HG03342 (cell line): ENCODE measurements around the gene ANKRD44.
"Not testable (repeated sequence)": the region's sequence is repeated elsewhere in the genome, so short reads cannot be mapped to it uniquely, and the experiment has no call there.

Source experiments
- ATAC-seq: cut with Tn5 transposase; IDR thresholded peaks from one replicate; pipeline ENCODE4 v1.9.1; 2021; ENCODE audit warnings: mild to moderate bottlenecking, moderate library complexity; ENCODE audit not compliant: unreplicated experiment

The ANKRD44 gene

DNA sequence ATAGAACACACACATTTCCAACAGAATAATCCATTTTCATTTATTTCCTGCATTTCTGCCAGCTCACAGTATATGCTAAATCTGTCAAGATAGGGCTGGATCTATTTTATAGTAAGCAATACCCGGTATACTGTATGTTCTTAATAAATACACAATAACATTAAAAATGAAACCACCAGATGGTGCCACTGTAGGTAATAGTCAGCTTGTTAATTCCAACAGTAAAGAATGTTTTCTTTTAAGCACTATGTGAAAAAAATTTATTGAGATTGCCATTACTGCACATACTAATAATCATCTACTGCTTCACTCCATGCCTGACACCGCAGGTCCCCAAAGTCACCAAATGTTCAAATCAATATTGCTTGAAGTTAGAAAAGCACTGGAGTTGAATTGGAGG is 252.6 kb downstream of the ANKRD44 start:
- ATAC-seq = no peak

DNA sequence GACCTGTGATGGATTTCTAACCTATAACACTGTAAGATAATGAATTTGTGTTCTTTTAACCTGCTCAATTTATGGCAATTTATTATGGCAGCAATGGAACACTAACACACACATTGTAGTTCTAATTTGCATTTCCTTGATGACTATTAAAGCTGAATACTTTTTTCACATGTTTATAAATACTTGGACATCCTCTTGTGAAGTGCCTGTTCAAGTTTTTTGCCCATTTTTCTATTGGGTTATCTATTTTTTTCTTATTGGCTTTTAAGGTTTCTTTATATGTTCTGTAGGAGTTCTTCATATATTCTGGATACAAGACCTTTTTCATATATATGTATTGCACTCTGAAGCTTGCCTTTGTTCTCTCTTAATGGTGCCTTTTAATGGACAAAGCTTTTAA is 255.5 kb downstream of the ANKRD44 start:
- ATAC-seq = no peak

DNA sequence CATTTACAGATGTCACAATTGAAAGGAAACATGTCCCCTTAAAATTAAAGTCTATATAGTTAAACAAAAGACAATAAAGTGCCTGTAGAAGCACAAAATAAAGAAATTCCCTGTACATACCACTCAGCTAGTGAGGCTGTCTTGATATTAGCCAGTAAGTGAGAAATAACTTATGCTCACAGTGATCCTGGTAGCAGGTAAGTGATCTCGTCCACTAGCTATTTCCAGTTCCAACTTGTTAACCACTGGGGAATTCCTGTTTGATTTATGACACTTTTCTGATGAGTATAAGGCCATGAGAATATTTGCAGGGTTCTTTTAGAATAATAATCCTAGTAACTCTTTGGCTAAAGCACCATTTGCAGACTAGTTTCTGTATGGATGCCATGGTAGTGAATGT is 256.1 kb downstream of the ANKRD44 start:
- ATAC-seq = no peak

DNA sequence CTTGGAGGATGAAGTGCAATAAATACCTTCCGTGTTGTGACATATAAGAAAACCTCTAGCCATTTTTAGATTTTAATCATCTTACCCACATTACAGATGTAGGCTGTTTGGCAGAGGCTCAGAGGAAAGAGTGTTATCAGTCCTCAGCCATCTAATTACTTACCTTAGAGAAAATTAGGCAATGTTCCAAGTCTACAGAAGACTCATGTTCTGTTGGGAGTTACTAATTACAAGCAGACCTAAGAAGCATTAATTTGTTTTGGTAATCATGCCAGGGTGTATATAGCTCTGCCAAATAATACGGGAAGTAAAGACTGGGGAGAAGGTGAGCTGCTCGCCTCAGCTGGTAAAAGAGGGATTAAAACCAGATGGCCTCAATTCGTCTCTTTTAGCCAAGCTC is 258.2 kb downstream of the ANKRD44 start:
- ATAC-seq = no peak

DNA sequence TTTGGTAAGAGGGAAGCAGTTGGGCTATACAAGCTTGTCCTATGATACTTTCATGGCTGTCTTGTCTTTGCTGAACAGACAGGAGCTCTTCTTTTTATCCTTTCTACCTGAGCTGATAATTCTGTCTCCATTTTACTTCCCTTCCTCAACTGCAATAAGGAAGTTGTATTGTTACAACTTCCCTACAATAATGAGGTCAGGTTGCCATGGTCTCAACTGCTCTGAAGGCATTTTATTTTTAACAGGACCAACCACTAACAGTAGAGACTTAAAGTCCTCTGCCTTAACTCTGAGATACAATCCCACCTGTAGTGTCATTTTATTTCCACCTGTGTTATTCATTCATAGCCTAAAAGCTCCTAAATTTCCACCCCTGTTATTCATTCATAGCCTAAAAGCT is 265.5 kb downstream of the ANKRD44 start:
- no peak for ATAC-seq

DNA sequence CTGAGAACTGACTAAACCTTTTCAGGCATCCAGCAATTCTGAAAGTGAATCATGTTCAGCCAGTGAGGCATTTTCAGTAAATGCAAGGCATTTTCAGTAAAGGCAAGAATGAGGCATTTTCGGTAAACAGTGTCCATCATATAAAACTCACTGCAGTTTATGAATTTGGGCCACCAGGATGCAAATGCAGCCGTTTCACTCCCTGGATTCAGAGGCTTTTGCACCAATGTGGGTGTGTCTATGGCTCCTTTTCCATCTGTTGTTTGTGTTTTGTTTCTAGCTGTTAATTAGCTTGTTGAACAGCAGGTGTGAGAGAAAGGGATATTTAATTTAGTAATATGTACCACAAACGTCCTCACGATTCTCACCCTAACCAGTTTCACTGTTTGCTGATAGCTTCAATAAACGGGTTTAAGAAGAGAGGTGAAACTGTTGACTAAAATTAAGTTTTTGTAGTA is 267.8 kb downstream of the ANKRD44 start:
- no peak for ATAC-seq

DNA sequence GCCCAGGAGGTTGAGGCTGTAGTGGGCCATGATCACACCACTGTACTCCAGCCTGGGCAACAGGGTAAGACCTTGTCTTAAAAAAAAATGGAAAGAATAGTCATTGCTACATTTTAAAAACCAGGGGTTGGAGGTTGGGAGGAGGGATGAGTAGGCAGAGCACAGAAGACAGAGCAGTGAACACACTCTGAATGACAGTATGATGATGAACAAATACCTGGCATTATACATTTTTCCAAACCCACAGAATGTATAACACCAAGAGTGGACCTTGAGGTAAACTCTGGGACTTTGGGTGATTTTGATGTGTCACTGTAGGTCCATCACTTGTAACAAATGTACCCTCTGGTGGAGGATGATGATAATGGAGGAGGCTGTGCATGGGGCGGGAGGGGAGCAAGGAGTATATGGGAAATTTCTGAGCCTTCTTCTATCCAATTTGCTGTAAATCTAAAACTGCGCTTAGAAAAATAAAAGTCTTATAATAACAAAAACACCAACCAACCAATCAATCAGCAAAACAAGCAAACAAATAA is 272.6 kb downstream of the ANKRD44 start:
- ATAC-seq = no peak

DNA sequence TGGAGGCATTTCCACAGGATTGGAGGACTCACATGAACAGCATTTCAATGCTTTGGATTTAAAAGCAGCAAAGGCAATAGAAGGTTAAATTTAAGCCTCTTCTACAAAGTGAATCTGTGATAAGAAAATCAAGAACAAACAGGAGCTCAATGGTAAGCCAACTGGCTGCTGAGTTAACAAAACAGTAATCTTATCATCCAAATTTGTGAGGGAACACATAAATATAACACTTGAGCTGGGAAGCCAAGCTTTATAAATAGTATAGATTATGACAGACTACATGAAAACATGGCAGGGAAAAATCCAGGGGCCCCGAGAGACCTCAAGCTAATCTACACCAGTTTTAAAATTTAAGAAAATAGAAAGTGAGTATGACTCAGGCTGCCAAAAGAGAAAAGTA is 275.6 kb downstream of the ANKRD44 start:
- ATAC-seq = no peak

DNA sequence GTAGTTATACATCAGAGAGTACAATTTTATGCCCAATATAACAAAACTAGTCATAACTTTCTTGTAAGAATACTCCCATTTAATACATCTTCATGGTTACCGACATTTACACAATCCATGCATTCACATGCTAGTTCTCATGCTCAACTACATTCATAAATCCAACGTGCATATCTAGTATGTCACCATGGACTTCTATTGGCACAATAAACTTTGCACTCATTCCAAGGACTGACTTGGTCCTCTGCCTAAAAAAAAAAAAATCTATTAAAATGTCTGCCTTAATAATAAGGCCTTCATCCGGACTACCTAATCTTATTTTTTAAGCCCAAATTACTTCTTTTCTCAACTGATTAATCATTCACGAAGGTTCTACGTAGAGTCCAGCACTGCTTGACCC is 276.3 kb downstream of the ANKRD44 start:
- ATAC-seq = no peak

DNA sequence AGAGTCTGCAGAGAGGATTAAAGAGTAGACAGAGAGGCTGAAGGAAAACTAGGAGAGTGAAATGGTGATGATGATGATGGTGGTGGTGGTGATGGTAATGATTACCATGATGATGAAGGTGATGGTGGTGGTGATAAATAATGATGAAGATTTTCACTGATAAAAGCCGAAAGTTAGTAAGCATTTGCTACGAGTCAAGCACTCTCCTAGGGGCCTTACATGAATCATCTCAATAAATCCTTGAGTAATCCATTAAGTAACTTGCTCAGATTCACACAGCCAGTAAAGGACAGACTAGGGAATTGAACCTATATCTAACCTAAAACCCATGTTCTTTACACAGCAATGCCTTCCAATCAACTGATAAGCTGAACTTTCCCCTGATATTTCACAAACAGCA is 277.4 kb downstream of the ANKRD44 start:
- no peak for ATAC-seq

DNA sequence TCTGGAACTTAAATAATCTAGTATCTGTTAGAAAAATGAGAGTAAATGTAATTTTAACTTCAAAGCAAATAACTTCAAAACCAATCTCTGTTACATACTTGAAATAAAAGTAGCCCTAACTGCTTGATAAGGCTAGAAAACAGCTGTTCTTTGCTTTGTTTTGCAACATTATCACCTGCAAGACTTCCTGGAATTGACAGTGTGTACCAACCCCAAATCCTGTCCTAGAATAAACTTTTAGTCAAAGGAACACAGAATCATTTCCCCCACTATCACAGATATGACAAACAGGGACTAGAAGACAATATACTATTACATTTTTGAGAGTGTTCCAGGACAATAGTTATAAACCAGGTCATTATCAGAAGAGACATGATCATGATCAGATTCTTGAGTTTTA is 278.8 kb downstream of the ANKRD44 start:
- ATAC-seq = no peak

DNA sequence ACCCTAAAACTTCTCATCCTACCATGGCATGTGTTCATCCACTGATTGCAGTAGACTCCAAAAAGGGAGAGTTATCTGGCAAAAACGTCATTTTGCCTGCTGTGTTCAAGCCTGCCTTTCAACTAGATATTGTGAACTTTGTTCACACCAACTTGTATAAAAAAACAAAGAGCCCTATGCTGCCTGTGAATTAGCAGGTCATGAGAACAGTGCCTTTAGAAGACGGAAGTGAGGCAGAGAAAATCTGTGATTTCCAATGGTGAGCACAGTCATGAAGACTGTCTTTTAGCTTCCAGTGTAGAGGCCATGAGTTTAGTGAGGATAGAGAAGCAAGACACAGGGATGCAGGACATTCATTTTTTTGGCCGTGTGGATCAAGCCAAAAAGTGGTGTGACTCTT is 280.5 kb downstream of the ANKRD44 start:
- ATAC-seq = no peak

DNA sequence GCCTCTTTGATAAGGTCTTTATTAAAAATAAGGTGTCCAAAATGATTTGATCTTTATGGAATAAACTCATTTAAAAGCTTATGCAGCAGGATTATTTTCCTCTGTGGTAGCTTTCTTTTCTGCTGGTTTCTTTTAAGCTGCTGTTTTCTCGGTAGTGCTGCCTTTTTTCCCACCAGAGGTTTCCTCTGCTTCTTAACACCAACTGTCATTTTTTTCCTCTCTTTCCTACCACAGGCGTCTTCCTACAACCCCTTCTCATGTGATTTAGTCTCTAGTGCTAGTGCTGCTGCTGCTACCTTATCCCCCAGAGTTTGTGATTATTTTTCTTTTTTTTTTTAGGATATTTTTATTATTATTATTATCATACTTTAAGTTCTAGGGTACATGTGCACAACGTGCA is 281.9 kb downstream of the ANKRD44 start:
- ATAC-seq = no peak

DNA sequence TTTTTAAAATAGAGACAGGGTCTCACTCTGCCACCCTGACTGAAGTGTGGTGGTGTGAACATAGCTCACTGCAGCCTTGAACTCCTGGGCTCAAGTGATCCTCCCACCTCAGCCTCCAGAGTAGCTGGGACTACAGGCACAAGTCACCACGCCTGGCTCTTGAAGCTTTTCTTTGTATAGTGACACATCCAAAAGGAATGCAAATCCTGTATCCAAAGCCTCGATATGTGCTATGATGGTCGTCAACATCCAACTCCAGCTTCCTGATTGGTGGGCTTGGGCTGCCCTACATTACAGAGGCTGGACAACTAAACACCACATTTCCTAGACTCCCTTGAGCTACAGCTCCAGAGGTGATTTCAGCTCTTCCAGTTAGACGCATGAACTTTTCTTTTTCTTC is 282.4 kb downstream of the ANKRD44 start:
- ATAC-seq = no peak

DNA sequence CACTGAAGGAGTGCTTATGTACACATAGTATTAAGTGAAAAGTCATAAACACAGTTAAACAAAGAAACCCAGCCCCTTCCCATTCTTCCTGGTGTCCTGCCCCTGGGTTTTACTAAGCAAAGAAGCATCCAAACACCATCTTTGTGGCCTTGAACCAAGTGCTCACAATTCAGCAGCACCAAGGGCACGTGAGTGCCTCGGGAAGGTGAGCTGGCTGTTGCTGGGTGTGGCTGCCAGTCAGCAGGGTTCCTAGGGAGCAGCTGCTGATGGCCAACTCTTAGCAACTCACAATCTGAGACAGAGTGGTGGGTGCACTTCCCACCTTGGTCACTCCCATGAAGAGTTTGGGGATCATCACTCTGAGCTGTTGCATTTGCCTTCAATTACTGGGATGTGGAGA is 286.4 kb downstream of the ANKRD44 start:
- ATAC-seq = no peak

DNA sequence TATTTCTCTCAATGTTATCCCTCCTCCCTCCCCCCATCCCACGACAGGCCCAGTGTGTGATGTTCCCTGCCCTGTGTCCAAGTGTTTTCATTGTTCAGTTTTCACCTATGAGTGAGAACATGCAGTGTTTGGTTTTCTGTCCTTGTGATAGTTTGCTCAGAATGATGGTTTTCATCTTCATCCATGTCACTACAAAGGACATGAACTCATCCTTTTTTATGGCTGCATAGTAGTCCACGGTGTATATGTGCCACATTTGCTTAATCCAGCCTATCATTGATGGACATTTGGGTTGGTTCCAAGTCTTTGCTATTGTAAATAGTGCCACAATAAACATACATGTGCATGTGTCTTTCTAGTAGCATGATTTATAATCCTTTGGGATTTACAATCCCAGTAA is 289.7 kb downstream of the ANKRD44 start:
- ATAC-seq = not testable (repeated sequence)

DNA sequence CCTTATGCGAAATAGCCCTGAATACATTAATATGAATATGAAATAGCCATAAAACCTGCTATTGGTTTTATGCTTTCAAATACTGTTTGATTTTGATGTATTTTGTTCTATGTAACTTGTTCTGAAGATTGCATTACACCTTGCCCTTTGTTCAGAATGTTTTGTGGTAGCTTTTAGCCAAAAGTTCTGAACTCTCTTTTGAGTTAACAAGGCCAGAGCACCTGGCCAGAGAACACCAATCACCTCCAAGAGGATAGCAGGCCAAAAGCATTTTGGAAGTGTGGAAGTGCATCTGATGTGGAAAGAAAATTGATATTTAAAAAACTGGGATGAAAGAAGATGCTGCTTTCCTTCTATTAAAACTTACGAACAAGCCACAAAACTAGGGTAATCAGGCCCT is 297.5 kb downstream of the ANKRD44 start:
- no peak for ATAC-seq

DNA sequence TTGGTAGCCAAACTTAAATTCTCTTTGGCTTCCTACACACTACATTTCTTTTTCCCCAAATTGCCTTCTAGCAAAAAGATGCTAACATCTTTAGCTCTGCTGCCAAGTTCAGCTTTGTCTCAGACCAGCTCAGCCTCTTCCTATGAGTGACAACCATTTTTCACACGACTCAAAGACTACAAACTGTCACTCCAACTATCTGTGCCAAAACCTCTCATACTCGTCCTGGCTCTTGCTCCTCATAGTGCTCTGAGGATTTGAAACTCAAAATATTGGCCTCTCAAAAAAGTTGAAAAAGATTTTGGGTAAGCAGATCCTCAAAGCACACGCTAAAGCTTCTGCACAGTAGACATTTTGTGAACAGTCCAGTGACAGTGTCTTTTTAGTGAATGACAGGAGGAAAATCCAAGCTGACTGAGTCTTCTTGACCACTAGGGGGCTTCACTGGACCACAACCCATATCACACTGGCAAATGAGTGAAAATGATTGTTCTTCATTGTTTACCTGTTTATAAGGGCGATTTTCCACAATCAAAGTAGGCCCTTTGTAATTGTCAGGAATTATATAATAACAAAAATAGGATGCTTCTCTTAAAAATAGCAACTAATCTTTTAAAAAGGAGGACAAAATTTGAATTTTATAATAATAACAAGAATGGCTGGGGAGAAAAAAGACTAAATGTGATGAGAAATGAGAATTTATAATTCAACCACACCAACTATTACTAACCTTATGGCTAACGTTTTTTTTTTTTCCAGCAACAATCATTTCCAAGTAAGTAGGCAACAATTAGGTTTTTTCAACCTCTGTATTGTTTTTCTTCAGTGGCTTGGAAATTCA is 298.6 kb downstream of the ANKRD44 start:
- ATAC-seq = peak; percentile 63

DNA sequence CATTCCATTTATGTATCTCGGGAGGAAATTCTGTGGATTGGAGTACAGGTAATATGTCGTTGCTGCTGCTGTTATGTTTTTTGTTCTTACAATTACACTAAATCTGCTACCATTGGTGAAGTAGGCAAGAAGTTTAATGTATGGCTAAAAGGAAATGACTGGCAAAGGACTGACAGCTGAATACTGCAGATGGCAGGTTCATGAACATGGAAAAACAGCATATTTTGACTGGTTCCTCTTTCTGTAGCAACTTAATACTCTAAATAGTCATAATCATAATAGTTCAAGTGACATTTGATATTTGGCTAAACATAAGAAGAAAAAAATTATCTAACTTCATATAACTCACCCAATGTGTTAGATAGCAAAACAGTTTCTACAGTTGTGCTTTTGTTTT is 299.6 kb downstream of the ANKRD44 start:
- no peak for ATAC-seq

DNA sequence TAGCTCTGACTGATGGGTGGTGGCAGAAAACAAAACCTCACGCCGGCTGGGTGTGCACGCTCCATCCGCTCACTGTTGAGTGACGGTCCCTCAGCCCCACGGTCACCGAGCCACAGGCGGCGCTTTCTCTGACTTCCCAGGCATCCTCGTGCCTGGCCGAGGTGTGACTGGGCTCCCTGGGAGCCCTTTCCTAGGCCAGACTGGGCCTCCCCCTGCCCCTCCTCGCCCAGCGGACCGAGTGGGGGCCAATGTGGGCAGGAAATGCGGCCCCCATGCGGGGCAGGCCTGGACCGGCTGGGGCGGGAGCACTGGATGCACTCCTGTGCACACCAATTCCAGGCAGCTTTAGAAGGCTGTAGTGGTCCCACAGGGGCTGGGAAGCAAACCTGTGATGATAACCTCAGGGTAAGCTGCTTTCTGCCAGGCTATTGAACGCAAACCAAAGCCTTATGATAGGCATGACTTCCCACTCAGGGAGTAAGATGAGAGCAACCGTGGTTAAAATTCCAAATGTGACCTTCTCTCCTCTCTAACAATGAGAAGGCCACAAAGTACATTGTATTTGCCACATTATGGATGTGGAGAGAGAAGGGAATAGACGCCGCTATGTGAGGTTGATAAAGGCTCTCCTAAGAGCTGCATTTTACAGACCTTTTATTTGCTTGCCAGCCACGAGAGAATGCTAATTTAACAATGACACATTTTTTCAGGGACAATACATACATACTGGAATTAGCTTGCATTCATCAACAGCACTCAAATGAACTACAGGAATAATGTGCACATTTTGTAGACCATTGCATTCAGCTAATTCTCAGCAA is 300.2 kb downstream of the ANKRD44 start:
- no peak for ATAC-seq

DNA sequence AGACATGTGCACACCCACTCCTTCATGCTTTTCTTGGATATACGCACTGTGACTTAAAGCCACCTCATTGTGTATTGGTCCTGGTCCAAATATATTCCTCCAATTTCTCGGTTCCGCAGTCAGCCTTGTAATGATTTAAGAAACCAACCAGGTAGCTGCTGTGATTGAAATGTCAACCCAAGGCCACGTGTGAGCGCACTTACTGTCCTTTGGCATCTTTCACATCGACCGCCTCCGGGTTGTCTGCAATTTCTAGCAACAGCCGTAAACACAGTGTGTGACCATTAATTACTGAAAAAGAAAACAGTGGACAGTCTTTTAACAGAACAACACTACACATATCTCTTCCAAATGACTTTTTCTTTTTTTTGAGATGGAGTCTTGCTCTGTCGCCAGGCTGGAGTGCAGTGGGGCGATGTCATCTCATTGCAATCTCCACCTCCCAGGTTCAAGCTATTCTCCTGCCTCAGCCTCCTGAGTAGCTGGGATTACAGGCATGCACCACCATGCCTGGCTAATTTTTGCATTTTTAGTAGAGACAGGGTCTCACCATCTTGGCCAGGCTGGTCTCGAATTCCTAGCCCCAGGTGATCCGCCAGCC is 301.7 kb downstream of the ANKRD44 start:
- not testable (repeated sequence) for ATAC-seq
